HEK293 (cell line): Measurements from ENCODE around the gene CACNA1E.

Source experiments
- CTCF ChIA-PET: fragments of 350-600 bp; formaldehyde crosslinking; extraction: SDS; loops from one replicate; lab custom pipeline; 2021; ENCODE audit warnings: antibody characterized with exemption; lab: Yijun Ruan, JAX
- POLR2A ChIA-PET: fragments of 300-600 bp; formaldehyde crosslinking; extraction: SDS; loops from one replicate; lab custom pipeline; 2020; ENCODE audit warnings: antibody characterized with exemption, inconsistent platforms; lab: Yijun Ruan, JAX
- H3K27ac ChIP-seq: fragments of 200-500 bp; sonication (Bioruptor generic); 2 replicates; pipeline ENCODE4 v1.5.1; 2014; ENCODE audit warnings: low read depth, low read length, control low read depth, inconsistent platforms; ENCODE audit errors: extremely low read depth
- H3K36me3 ChIP-seq, 2 experiments: fragments of 200-500 bp in 1 of 2; sonication (Bioruptor generic) in 1 of 2; 1 replicate in 1 of 2; 2 replicates in 1 of 2; pipeline ENCODE4 v1.5.1; 2014 to 2017; ENCODE audit warnings: inconsistent platforms in 2 of 2, low read length in 2 of 2; ENCODE audit not compliant: control insufficient read depth in 2 of 2, insufficient read depth in 1 of 2
- H3K4me1 ChIP-seq: fragments of 200-500 bp; sonication (Bioruptor generic); 2 replicates; pipeline ENCODE4 v1.5.1; 2014; ENCODE audit warnings: mild to moderate bottlenecking, low read length, inconsistent platforms; ENCODE audit not compliant: control insufficient read depth, insufficient read depth
- H3K4me3 ChIP-seq: 2 replicates; pipeline ENCODE4 v1.5.1; 2011; ENCODE audit warnings: low read depth, mild to moderate bottlenecking, control low read depth, low read length, moderate library complexity
- H3K9me3 ChIP-seq: fragments of 200-500 bp; sonication (Bioruptor generic); 2 replicates; pipeline ENCODE4 v1.5.1; 2014; ENCODE audit warnings: low read depth, low read length, inconsistent platforms; ENCODE audit not compliant: control insufficient read depth, insufficient read depth
- HIC1 ChIP-seq: fragments of 450-650 bp; formaldehyde crosslinking; IDR thresholded peaks from 2 replicates; pipeline ENCODE4 v1.5.1; 2016; ENCODE audit warnings: missing biosample characterization, missing genetic modification characterization
- KLF17 ChIP-seq: fragments of 450-650 bp; formaldehyde crosslinking; IDR thresholded peaks from 2 replicates; pipeline ENCODE4 v1.5.1; 2016; ENCODE audit warnings: missing biosample characterization, missing genetic modification characterization
- KLF9 ChIP-seq: fragments of 450-650 bp; formaldehyde crosslinking; IDR thresholded peaks from 2 replicates; pipeline ENCODE4 v1.5.1; 2016; ENCODE audit warnings: missing biosample characterization, missing genetic modification characterization, low read depth
- OSR2 ChIP-seq: fragments of 450-650 bp; formaldehyde crosslinking; IDR thresholded peaks from 2 replicates; pipeline ENCODE4 v1.5.1; 2016; ENCODE audit warnings: missing biosample characterization, missing genetic modification characterization
- PRDM1 ChIP-seq: fragments of 450-650 bp; formaldehyde crosslinking; IDR thresholded peaks from 2 replicates; pipeline ENCODE4; 2016; ENCODE audit warnings: missing biosample characterization, missing genetic modification characterization
- SCRT1 ChIP-seq: fragments of 450-650 bp; formaldehyde crosslinking; IDR thresholded peaks from 2 replicates; pipeline ENCODE4 v1.5.1; 2016; ENCODE audit warnings: missing biosample characterization, missing genetic modification characterization, borderline replicate concordance
- ZBTB11 ChIP-seq: fragments of 450-650 bp; formaldehyde crosslinking; conservative IDR thresholded peaks from 2 replicates; pipeline ENCODE4 v1.5.1; 2016; ENCODE audit warnings: low read depth, missing biosample characterization, missing genetic modification characterization
- ZBTB44 ChIP-seq: fragments of 450-650 bp; IDR thresholded peaks from 2 replicates; pipeline ENCODE4 v1.5.1; 2018; ENCODE audit warnings: missing biosample characterization, mild to moderate bottlenecking, missing genetic modification characterization
- ZBTB48 ChIP-seq: fragments of 450-650 bp; formaldehyde crosslinking; IDR thresholded peaks from 2 replicates; pipeline ENCODE4 v1.5.1; 2016; ENCODE audit warnings: missing biosample characterization, missing genetic modification characterization
- ZEB2 ChIP-seq: fragments of 450-650 bp; formaldehyde crosslinking; IDR thresholded peaks from 2 replicates; pipeline ENCODE4 v1.5.1; 2016; ENCODE audit warnings: missing biosample characterization, missing genetic modification characterization
- ZFP3 ChIP-seq: fragments of 450-650 bp; formaldehyde crosslinking; IDR thresholded peaks from 2 replicates; pipeline ENCODE4 v1.5.1; 2016; ENCODE audit warnings: low read depth, missing biosample characterization, missing genetic modification characterization
- ZFP41 ChIP-seq: fragments of 450-650 bp; formaldehyde crosslinking; IDR thresholded peaks from 2 replicates; pipeline ENCODE4 v1.5.1; 2016; ENCODE audit warnings: missing biosample characterization, missing genetic modification characterization, borderline replicate concordance
- ZFP69B ChIP-seq: fragments of 450-650 bp; formaldehyde crosslinking; IDR thresholded peaks from 2 replicates; pipeline ENCODE4 v1.5.1; 2016; ENCODE audit warnings: missing biosample characterization, missing genetic modification characterization
- ZNF138 ChIP-seq: fragments of 450-650 bp; formaldehyde crosslinking; IDR thresholded peaks from 2 replicates; pipeline ENCODE4 v1.5.1; 2016; ENCODE audit warnings: missing biosample characterization, missing genetic modification characterization, borderline replicate concordance
- ZNF148 ChIP-seq: fragments of 450-650 bp; formaldehyde crosslinking; IDR thresholded peaks from 2 replicates; pipeline ENCODE4 v1.5.0; 2017; ENCODE audit warnings: missing biosample characterization, missing genetic modification characterization, borderline replicate concordance
- ZNF19 ChIP-seq: fragments of 450-650 bp; formaldehyde crosslinking; IDR thresholded peaks from 2 replicates; pipeline ENCODE4; 2016; ENCODE audit warnings: missing biosample characterization, missing genetic modification characterization, low read depth
- ZNF211 ChIP-seq: fragments of 450-650 bp; formaldehyde crosslinking; IDR thresholded peaks from 2 replicates; pipeline ENCODE4 v1.5.1; 2016; ENCODE audit warnings: low read depth, missing biosample characterization, missing genetic modification characterization
- ZNF221 ChIP-seq: fragments of 450-650 bp; formaldehyde crosslinking; IDR thresholded peaks from 2 replicates; pipeline ENCODE4 v1.5.1; 2017; ENCODE audit warnings: missing biosample characterization, missing genetic modification characterization, borderline replicate concordance
- ZNF341 ChIP-seq: fragments of 450-650 bp; formaldehyde crosslinking; IDR thresholded peaks from 2 replicates; pipeline ENCODE4; 2016; ENCODE audit warnings: low read depth, missing biosample characterization, missing genetic modification characterization
- ZNF366 ChIP-seq: fragments of 450-650 bp; formaldehyde crosslinking; conservative IDR thresholded peaks from 2 replicates; pipeline ENCODE4 v1.5.1; 2016; ENCODE audit warnings: missing biosample characterization, missing genetic modification characterization
- ZNF473 ChIP-seq: fragments of 450-650 bp; formaldehyde crosslinking; IDR thresholded peaks from 2 replicates; pipeline ENCODE4 v1.5.1; 2017; ENCODE audit warnings: missing biosample characterization, missing genetic modification characterization
- ZNF544 ChIP-seq: fragments of 450-650 bp; formaldehyde crosslinking; IDR thresholded peaks from 2 replicates; pipeline ENCODE4 v1.5.0; 2017; ENCODE audit warnings: missing biosample characterization, missing genetic modification characterization
- ZNF549 ChIP-seq: fragments of 450-650 bp; IDR thresholded peaks from 2 replicates; pipeline ENCODE4 v1.5.1; 2018; ENCODE audit warnings: missing biosample characterization, missing genetic modification characterization, mild to moderate bottlenecking, inconsistent platforms, moderate library complexity
- ZNF555 ChIP-seq: fragments of 450-650 bp; formaldehyde crosslinking; conservative IDR thresholded peaks from 2 replicates; pipeline ENCODE4 v1.5.1; 2017; ENCODE audit warnings: missing biosample characterization, mild to moderate bottlenecking, missing genetic modification characterization, inconsistent platforms
- ZNF580 ChIP-seq: fragments of 450-650 bp; formaldehyde crosslinking; IDR thresholded peaks from 2 replicates; pipeline ENCODE4 v1.5.1; 2016; ENCODE audit warnings: missing biosample characterization, missing genetic modification characterization
- ZNF629 ChIP-seq: fragments of 450-650 bp; formaldehyde crosslinking; IDR thresholded peaks from 2 replicates; pipeline ENCODE4 v1.5.1; 2017; ENCODE audit warnings: missing biosample characterization, missing genetic modification characterization

Gene CACNA1E

GRCh38 chr1:181451661-181452230 is 31.6 kb upstream of the CACNA1E start:
- Histone ChIP-seq H3K4me3 (no peak overlapping the region), H3K9me3 (no peaks in the 10 kb centered on the region), H3K27ac (no peak overlapping the region), H3K4me1 (no peaks in the 10 kb centered on the region), H3K36me3 (no peaks in the 10 kb centered on the region)
- ChIA-PET CTCF (interaction anchor here (1.2 kb wide), 1 partner anchor 27 kb away, joined by 3 read pairs; no protein-coding TSS in a partner anchor), POLR2A (no interaction called here)
- TF ChIP-seq ZBTB44 (tag by site-specific recombination) = no peak
- no peak for TF ChIP-seq ZNF555
- TF ChIP-seq ZBTB11 = no peak
- no peak for TF ChIP-seq ZNF138 (tag by site-specific recombination)
- TF ChIP-seq ZEB2 (tag by site-specific recombination) = no peak
- TF ChIP-seq OSR2 = no peak
- TF ChIP-seq ZNF366 = no peak
- TF ChIP-seq ZNF211 (tag by site-specific recombination) = no peak
- TF ChIP-seq ZFP69B (tag by site-specific recombination) = no peak
- no peak for TF ChIP-seq KLF17
- no peak for TF ChIP-seq ZFP3 (tag by site-specific recombination)
- no peak for TF ChIP-seq ZNF629 (tag by site-specific recombination)
- TF ChIP-seq SCRT1 (tag by site-specific recombination) = no peak
- no peak for TF ChIP-seq ZNF19 (tag by site-specific recombination)
- TF ChIP-seq ZFP41 (tag by site-specific recombination) = no peak
- no peak for TF ChIP-seq KLF9 (tag by site-specific recombination)
- TF ChIP-seq ZBTB48 (tag by site-specific recombination) = no peak
- TF ChIP-seq ZNF341 (tag by site-specific recombination) = no peak

- no peak overlapping the region for H3K27ac ChIP-seq
- H3K36me3 ChIP-seq = no peaks in the 10 kb centered on the region
- POLR2A ChIA-PET = no interaction called here
- no peak overlapping the region for H3K4me3 ChIP-seq
- H3K9me3 ChIP-seq = no peaks in the 10 kb centered on the region
- CTCF ChIA-PET = interaction anchor here (0.7 to 0.8 kb wide), 2 partner anchors 26 to 117 kb away, joined by 3 read pairs; no protein-coding TSS in a partner anchor
- no peaks in the 10 kb centered on the region for H3K4me1 ChIP-seq
- no peak for TF ChIP-seq ZNF148 (tag by site-specific recombination)
- TF ChIP-seq ZNF549 = no peak
- TF ChIP-seq ZNF544 = no peak
- no peak for TF ChIP-seq ZNF473 (tag by site-specific recombination)
- TF ChIP-seq ZNF221 = no peak
- no peak for TF ChIP-seq HIC1 (tag by site-specific recombination)
- no peak for TF ChIP-seq PRDM1 (tag by site-specific recombination)
- no peak for TF ChIP-seq ZNF580 (tag by site-specific recombination)
These were observed 30.6 kb upstream of the CACNA1E start for GRCh38 chr1:181452746-181453145.
